ENCODE data around the gene HMGN4.
"Not testable (repeated sequence)": the region's sequence is repeated elsewhere in the genome, so short reads cannot be mapped to it uniquely, and the experiment has no call there.

The HMGN4 gene

GRCh38 chr6:26537846-26538571 is at the start of gene HMGN4:
HMGN4 (plus strand) TSS chr6:26538366; CDS start chr6:26545207, 6,841 bp downstream.
- peak; percentile 77 for DNase-seq

DNA sequence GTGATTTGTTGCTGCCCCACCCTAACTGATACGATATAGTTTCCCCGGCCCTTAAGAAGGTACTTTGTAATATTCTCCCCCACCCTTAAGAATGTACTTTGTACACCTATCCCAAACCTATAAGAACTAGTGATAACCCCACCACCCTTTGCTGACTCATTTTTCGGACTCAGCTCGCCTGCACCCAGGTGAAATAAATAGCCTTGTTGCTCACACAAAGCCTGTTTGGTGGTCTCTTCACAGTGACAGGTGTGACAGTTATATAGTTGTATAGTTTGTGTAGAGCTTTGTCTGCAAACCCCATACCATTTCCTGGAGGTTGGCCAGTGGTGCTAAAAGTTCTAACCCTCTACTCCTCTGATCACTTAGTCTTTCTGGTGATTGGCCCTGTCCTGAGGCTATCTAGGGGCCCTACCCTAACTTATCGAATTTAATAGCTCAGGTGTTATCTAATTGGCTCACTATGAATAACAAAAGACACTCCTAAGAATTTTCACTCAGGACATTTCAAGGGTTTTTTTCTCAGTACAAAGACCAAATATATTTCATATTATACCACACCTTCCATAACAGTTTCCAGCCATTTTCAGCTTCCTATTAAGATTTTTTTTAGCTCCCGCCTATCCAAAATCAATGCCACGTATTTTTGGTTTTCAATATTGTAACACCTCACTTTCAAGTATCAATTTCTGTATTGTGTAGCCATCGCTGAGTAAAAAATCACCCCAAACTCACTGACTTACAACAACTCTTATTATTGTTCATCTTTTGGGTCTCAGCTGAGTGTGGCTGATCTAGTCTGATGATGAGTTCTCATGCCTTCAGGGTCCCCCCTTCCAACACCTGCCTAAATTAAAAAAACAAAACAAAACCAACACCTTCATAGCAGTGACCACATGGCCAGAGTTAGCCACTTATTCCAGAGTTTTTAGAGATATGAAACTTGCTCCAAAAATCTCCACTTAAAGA is 47.9 kb upstream of the HMGN4 start:
- no peak for DNase-seq

- DNase-seq = no peak
Measured at GRCh38 chr6:26491604-26492003, 46.6 kb upstream of the HMGN4 start.

DNA sequence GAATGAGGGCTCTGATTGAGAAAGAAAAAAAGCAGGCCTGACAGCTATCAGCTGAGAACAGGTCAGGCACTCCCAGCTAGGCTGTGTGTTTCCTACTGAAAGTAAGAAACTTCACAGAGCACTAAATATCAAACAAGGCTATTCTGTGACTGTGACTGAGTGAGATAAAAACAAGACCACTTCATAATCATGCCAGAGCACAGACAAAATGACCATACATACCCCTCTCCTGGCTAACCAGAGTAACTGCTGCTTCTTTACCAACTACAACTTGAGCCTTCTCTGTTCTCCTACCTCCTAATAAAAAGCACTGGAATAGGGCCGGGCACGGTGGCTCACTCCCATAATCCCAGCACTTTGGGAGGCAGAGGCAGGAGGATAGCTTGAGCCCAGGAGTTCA is 44.9 kb upstream of the HMGN4 start:
- no peak for DNase-seq

GRCh38 chr6:26494117-26494516 is 44.0 kb upstream of the HMGN4 start:
- DNase-seq = no peak

DNA sequence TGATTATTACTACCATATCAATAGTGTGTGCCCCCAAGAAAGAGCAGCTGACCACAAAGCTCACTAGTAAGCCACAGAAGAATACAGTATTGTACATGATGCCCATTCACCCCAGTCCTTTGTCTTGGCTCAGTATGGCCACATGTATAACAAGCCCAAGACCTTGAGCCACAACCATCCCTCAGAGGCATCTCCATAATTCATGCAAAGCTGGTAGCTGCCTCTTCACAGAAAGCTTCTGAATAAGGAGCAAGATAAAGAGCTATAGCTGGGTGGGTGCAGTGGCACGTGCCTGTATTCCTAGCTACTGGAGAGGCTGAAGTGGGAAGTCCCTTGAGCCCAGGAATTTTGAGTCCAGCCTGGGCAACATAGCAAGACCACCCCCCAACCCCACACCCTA is 42.9 kb upstream of the HMGN4 start:
- no peak for DNase-seq

GRCh38 chr6:26497610-26498009 is 40.6 kb upstream of the HMGN4 start:
- no peak for DNase-seq

DNA sequence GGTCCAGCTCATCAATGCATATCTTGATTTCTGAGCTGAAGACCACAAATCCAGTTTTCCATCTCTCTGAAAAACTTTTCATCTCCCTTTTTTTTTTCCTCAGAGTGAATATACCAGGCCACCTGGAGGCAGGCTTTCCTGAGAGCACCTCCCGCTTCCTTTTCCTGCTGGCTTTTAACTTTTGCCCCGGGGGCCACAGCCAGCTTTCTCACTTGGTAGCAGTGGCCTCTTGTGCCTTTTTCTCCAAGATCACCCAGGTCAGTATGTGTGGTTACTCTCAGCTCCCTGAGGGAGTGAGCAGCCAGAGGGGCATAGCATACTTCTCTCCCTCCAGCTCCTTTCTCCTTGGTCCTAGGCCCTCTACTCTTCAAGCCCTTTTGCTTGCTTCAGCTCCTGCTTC is 38.1 kb upstream of the HMGN4 start, which contains the start of gene BTN1A1:
Gene BTN1A1, plus strand, starts transcription at position 202 of the 400 bp plus-strand sequence. CDS start 984 bp downstream, outside the sequence.
- no peak for DNase-seq

DNA sequence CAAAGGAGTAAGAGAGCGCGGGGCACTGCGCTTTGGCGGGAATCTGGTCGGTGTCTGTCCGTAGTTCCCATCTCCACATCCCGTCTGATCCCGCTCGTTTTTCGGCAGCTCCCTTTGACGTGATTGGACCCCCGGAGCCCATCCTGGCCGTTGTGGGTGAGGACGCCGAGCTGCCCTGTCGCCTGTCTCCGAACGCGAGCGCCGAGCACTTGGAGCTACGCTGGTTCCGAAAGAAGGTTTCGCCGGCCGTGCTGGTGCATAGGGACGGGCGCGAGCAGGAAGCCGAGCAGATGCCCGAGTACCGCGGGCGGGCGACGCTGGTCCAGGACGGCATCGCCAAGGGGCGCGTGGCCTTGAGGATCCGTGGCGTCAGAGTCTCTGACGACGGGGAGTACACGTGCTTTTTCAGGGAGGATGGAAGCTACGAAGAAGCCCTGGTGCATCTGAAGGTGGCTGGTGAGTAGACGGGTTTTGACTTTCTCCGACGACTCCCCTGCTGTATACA is 36.6 kb upstream of the HMGN4 start:
- no peak for DNase-seq

DNA sequence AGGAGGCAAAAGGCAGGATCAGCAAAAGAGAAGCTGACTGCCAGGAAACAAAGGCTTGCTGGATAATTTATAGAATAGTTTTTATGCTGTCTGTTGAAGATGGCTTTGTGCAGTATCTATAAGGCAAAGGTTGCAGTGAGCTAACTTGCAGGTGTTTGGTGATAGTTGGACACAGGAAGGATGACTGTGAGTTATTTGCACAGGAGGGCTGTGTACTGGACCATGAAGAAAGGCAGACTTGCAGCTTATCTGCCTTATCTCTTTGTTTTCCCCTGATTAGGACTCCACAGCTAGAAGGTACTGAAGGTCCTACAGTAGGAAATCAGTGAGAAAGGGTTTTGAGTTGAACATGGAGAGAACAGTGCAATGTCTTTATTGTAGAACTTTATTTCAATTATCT is 36.0 kb upstream of the HMGN4 start:
- peak; percentile 48 for DNase-seq

DNA sequence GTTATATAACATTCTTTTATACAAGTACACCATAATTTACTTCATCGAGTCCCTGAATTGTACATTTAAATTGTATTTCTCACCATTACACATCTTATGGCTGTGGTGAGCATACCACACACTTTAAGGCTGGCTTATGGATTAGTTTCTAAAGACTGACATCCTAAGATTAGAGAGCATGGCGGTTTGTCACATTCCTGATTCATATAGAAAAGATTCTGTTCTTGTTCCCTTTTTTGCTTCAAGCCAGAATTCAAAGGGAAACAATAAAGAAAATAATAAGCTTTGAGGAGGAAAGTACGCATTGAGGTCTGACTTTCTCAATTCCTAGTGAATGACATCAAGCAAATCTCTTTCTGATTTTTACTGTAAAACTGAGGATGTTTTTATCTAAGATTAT is 35.5 kb upstream of the HMGN4 start:
- DNase-seq = no peak

DNA sequence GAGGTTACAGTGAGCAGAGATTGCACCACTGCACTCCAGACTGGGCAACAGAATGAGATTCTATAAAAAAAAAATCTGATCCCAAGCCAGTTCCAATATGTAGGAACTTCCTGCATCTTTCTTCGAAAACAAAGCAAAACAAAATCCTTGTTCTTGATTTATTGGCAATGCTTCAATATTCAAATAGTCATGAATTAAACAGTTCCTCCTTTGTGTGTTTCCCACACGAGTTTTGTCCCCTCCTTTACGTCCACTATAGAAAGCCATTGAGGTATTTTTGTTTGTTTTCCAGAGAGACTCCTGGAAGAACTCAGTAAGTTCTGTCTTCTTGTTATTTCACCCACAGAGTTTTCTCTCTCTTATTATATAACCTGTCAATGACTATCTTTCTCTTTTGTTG is 30.5 kb upstream of the HMGN4 start:
- DNase-seq = no peak

- DNase-seq = not testable (repeated sequence)
Measured at GRCh38 chr6:26511033-26511432, 27.1 kb upstream of the HMGN4 start.

DNA sequence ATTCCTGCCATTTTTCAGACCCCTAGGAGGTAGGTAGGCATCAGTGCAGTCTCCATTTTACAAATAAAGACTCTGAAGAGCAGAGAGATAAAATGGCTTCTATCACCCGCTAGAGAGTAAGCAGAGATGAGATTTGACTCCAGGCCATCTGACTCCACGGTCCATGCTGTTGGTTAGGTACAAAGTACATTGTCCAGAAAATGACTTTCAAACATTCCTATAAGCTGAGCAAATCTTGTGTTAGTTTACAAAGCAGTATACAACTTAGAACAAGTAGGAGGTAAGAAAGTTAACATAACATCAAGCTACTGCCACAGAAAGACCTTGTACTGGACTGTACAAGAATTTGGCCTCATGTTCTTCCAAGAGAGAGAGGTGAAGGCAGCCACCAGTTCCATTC is 23.2 kb upstream of the HMGN4 start:
- no peak for DNase-seq

- no peak for DNase-seq
Measured at GRCh38 chr6:26516481-26517427, 21.4 kb upstream of the HMGN4 start.

- no peak for DNase-seq
Measured at GRCh38 chr6:26519359-26519758, 18.8 kb upstream of the HMGN4 start.

DNA sequence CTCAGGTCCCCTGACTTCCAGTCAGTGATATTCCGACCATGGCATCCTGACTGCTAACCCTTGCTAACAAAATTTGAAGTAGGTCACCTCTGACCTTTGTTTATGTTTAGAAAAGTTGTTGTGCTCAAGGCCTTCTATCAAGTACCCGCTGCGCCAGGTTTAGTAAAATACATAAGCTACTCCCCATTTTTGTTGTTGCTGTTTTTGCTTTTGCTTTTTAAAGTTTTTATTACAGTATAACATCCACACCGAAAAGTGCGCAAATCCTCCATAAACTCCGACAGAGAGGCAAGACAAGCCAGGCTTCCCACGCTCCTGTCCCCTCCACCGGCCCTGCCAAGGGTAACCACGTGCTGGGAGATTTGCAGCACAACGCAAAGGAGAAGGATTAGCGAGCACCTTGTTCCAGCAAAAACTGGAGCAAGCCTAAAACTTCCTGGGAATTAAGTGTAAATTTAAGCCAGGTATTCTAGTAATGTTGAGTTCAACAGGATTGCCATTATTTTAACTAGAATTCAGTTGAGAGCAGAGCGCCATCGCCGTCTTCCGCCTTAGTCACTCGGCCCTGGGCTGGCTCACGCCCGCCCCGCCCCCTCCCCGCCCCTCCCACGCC is 17.8 kb upstream of the HMGN4 start:
- peak; percentile 28 for DNase-seq

DNA sequence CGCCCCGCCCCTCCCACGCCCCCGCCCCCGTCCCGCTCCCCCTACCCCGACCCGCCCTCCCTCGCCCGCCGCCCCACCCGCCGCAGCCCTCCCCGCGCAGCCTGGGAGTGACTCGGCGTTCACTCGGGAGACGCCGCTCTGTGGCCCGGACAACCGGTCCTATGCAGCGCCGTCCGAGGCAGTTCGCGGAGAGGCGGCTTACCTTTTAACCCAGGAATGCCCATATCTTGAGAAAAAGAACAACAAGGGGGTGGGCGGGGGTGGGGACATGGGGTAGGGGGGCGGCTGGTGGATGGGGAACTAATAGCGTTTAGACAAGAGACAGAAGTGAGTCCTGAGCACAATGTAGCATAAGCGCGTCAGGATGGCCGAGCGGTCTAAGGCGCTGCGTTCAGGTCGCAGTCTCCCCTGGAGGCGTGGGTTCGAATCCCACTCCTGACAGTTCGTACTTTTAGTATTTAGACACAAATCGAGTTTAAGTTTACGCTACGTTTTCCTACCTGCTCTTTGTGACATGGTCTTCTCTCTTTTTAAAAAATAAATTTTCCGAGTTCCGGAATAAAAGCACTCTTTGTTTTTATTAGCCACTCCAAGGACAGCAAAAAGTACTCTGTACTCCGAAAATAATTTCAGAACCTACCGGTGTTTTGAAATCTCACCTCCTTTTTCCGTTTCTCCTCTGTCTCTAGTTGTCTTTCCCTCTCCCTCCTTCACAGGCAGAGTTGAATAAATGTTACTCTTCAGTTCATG is 17.1 kb upstream of the HMGN4 start:
- peak; percentile 63 for DNase-seq

- DNase-seq = peak; percentile 70
Measured at GRCh38 chr6:26521600-26522391, 16.4 kb upstream of the HMGN4 start.

GRCh38 chr6:26522486-26523228 is 15.5 kb upstream of the HMGN4 start:
- DNase-seq = peak; percentile 3

All from NCI-H510A (cell line).